GM19035 (cell line): ENCODE measurements around the gene KIF3B.
A peak's percentile ranks its signal among the peaks of the same experiment; 100 is the strongest.

Experiments used
- ATAC-seq: cut with Tn5 transposase; IDR thresholded peaks from one replicate; pipeline ENCODE4 v1.9.1; 2021; ENCODE audit not compliant: unreplicated experiment

The KIF3B gene

GRCh38 chr20:32277361-32278198 lies at the start of gene KIF3B:
TSS of gene KIF3B (plus strand) at chr20:32277651. CDS start at chr20:32309778, 32,127 bp downstream.
- ATAC-seq, result peak; percentile 87

GRCh38 chr20:32227744-32228688 lies 49.4 kb upstream of the KIF3B start:
- ATAC-seq, result no peak

- no peak for ATAC-seq
Measured at GRCh38 chr20:32229251-32229747, 48.2 kb upstream of the KIF3B start.

GRCh38 chr20:32230707-32231106 lies 46.7 kb upstream of the KIF3B start:
- no peak for ATAC-seq

GRCh38 chr20:32231245-32231644 lies 46.2 kb upstream of the KIF3B start:
- ATAC-seq, result no peak

GRCh38 chr20:32231847-32232246 lies 45.6 kb upstream of the KIF3B start:
- ATAC-seq, result no peak

- no peak for ATAC-seq
Measured at GRCh38 chr20:32232326-32232886, 45.0 kb upstream of the KIF3B start.

GRCh38 chr20:32233286-32233685 lies 44.2 kb upstream of the KIF3B start:
- ATAC-seq, result no peak

GRCh38 chr20:32234135-32234808 lies 43.2 kb upstream of the KIF3B start:
- no peak for ATAC-seq

GRCh38 chr20:32235331-32236047 lies 42.0 kb upstream of the KIF3B start:
- ATAC-seq, result no peak

GRCh38 chr20:32236048-32236533 lies 41.4 kb upstream of the KIF3B start:
- ATAC-seq, result no peak

GRCh38 chr20:32236819-32237218 lies 40.6 kb upstream of the KIF3B start:
- no peak for ATAC-seq

GRCh38 chr20:32237419-32237818 lies 40.0 kb upstream of the KIF3B start:
- no peak for ATAC-seq

GRCh38 chr20:32238483-32239425 lies 38.7 kb upstream of the KIF3B start:
- ATAC-seq, result no peak

- no peak for ATAC-seq
Measured at GRCh38 chr20:32240205-32240604, 37.2 kb upstream of the KIF3B start.

- no peak for ATAC-seq
Measured at GRCh38 chr20:32241807-32242206, 35.6 kb upstream of the KIF3B start.

- no peak for ATAC-seq
Measured at GRCh38 chr20:32244150-32244823, 33.2 kb upstream of the KIF3B start.

- ATAC-seq, result no peak
Measured at GRCh38 chr20:32244959-32245358, 32.5 kb upstream of the KIF3B start.
